H1 (cell line): ENCODE data around the gene RAB3GAP2. TPM values are rescaled to one million over a fixed set of nuclear protein-coding genes. Genes with fewer than 3 reads are reported as not detected.

Source experiments
- CTCF ChIA-PET: fragments of 300-600 bp; sonication (Branson Sonifier 250); formaldehyde crosslinking; loops from one replicate; lab custom pipeline; 2021; ENCODE audit not compliant: partially characterized antibody; lab: Charles Lee
- POLR2A ChIA-PET: fragments of 300-600 bp; sonication (Branson Sonifier 250); formaldehyde crosslinking; loops from one replicate; lab custom pipeline; 2021; ENCODE audit warnings: inconsistent platforms; ENCODE audit not compliant: partially characterized antibody; lab: Charles Lee
- DNase-seq, 2 experiments: peaks; one replicate each; pipeline versions ENCODE4 v3.0.0 to v3.0.0-alpha.2; 2010 to 2022; ENCODE audit warnings: low spot score in 2 of 2, low read depth in 1 of 2, mixed read lengths in 1 of 2
- FAIRE-seq: peaks from 2 replicates; lab custom pipeline; 2011; peaks lifted over from hg19 to GRCh38; lab: Jason Lieb, UNC
- H2AFZ ChIP-seq: 2 replicates; pipeline ENCODE4 v1.8.1; 2012; ENCODE audit warnings: low read length, inconsistent platforms
- H2AK5ac ChIP-seq: 2 replicates; pipeline ENCODE4 v1.6.1; 2013; ENCODE audit warnings: low read depth, low read length
- H2BK120ac ChIP-seq: replicated peaks from 2 replicates; pipeline ENCODE3; 2013; ENCODE audit warnings: low read depth, low read length, inconsistent platforms
- H2BK12ac ChIP-seq: 2 replicates; pipeline ENCODE4 v1.6.1; 2013; ENCODE audit warnings: low read depth, low read length
- H2BK15ac ChIP-seq: 2 replicates; pipeline ENCODE4 v1.6.1; 2013; ENCODE audit warnings: low read length
- H2BK20ac ChIP-seq: 2 replicates; pipeline ENCODE4 v1.6.1; 2013; ENCODE audit warnings: low read length
- H2BK5ac ChIP-seq: 2 replicates; pipeline ENCODE4 v1.6.1; 2013; ENCODE audit warnings: low read depth, low read length
- H3K14ac ChIP-seq: 2 replicates; pipeline ENCODE4 v1.6.1; 2013; ENCODE audit warnings: inconsistent platforms; ENCODE audit not compliant: insufficient read length
- H3K18ac ChIP-seq: 2 replicates; pipeline ENCODE4 v1.6.1; 2013; ENCODE audit warnings: low read length; ENCODE audit errors: extremely low read depth
- H3K23ac ChIP-seq: 2 replicates; pipeline ENCODE4 v1.6.1; 2013; ENCODE audit warnings: inconsistent platforms; ENCODE audit not compliant: insufficient read length
- H3K23me2 ChIP-seq: 2 replicates; pipeline ENCODE4 v1.6.1; 2013; ENCODE audit warnings: low read depth, low read length
- H3K27ac ChIP-seq: 2 replicates; pipeline ENCODE4 v1.6.1; 2011; ENCODE audit warnings: low read depth, low read length, inconsistent platforms
- H3K27me3 ChIP-seq, 4 experiments: replicated peaks in 1 of 4; 1 replicate in 1 of 4; 2 replicates in 3 of 4; pipeline versions ENCODE4 v1.6.1 to v1.8.1; 2011 to 2013; ENCODE audit warnings: low read length in 3 of 4, mild to moderate bottlenecking in 3 of 4, inconsistent platforms in 2 of 4, mixed read lengths in 2 of 4, moderate library complexity in 1 of 4; ENCODE audit not compliant: control insufficient read depth in 3 of 4, insufficient read depth in 3 of 4; ENCODE audit errors: extremely low read depth in 1 of 4
- H3K36me3 ChIP-seq, 4 experiments: 2 replicates each; pipeline versions ENCODE4 v1.6.1 to v1.8.1; 2011 to 2013; ENCODE audit warnings: mild to moderate bottlenecking in 4 of 4, low read length in 3 of 4, moderate library complexity in 2 of 4, control low read depth in 1 of 4, inconsistent platforms in 1 of 4; ENCODE audit not compliant: insufficient read depth in 4 of 4, control insufficient read depth in 2 of 4
- H3K4ac ChIP-seq: replicated peaks from 2 replicates; pipeline ENCODE3; 2013; ENCODE audit warnings: low read length, low read depth, mixed read lengths, inconsistent platforms; ENCODE audit not compliant: insufficient read length
- H3K4me1 ChIP-seq, 4 experiments: replicated peaks in 1 of 4; 1 replicate in 1 of 4; 2 replicates in 3 of 4; pipeline versions ENCODE4 v1.6.1 to v1.8.1; 2011 to 2013; ENCODE audit warnings: low read length in 3 of 4, inconsistent platforms in 2 of 4, mixed read lengths in 1 of 4; ENCODE audit not compliant: insufficient read depth in 4 of 4, control insufficient read depth in 3 of 4
- H3K4me2 ChIP-seq, 2 experiments: 2 replicates each; pipeline versions ENCODE4 v1.6.1 to v1.8.1; 2011 to 2013; ENCODE audit warnings: low read depth in 2 of 2, low read length in 2 of 2, control low read depth in 1 of 2, inconsistent platforms in 1 of 2, mild to moderate bottlenecking in 1 of 2; ENCODE audit not compliant: insufficient read depth in 1 of 2
- H3K4me3 ChIP-seq, 4 experiments: fragments of 200-600, 300-600 bp in 1 of 4; sonication (generic), shearing (Covaris generic), sonication (Bioruptor Twin) in 1 of 4; 2 replicates each; pipeline versions ENCODE4 v1.5.1 to v1.8.1; 2011 to 2016; ENCODE audit warnings: low read length in 4 of 4, low read depth in 3 of 4, control low read depth in 2 of 4, inconsistent platforms in 2 of 4, mild to moderate bottlenecking in 2 of 4, mixed read lengths in 1 of 4, moderate library complexity in 1 of 4; ENCODE audit not compliant: insufficient read depth in 2 of 4; ENCODE audit errors: extremely low read depth in 1 of 4
- H3K56ac ChIP-seq: replicated peaks from 2 replicates; pipeline ENCODE3; 2013; ENCODE audit warnings: low read depth, mild to moderate bottlenecking, mixed read lengths, low read length, inconsistent platforms; ENCODE audit not compliant: insufficient read length
- H3K79me1 ChIP-seq: 2 replicates; pipeline ENCODE4 v1.6.1; 2013; ENCODE audit warnings: low read depth, low read length, control low read depth
- H3K79me2 ChIP-seq, 2 experiments: 2 replicates each; pipeline versions ENCODE4 v1.6.1 to v1.8.1; 2012 to 2013; ENCODE audit warnings: low read length in 2 of 2, mild to moderate bottlenecking in 2 of 2, inconsistent platforms in 1 of 2; ENCODE audit not compliant: insufficient read depth in 2 of 2, control insufficient read depth in 1 of 2
- H3K9ac ChIP-seq, 4 experiments: replicated peaks in 1 of 4; 1 replicate in 1 of 4; 2 replicates in 3 of 4; pipeline versions ENCODE4 v1.6.1 to v1.8.1; 2011 to 2013; ENCODE audit warnings: low read depth in 3 of 4, low read length in 3 of 4, control low read depth in 2 of 4, mild to moderate bottlenecking in 2 of 4, moderate library complexity in 2 of 4, inconsistent platforms in 1 of 4; ENCODE audit errors: extremely low read depth in 1 of 4
- H3K9me3 ChIP-seq, 2 experiments: 2 replicates each; pipeline versions ENCODE4 v1.6.1 to v1.8.1; 2012 to 2013; ENCODE audit warnings: mild to moderate bottlenecking in 2 of 2, moderate library complexity in 2 of 2, control low read depth in 1 of 2, inconsistent platforms in 1 of 2, low read depth in 1 of 2, low read length in 1 of 2, mixed read lengths in 1 of 2; ENCODE audit not compliant: insufficient read depth in 2 of 2
- H4K20me1 ChIP-seq, 2 experiments: replicated peaks in 1 of 2; 2 replicates each; pipeline versions ENCODE3 to v1.8.1; 2011 to 2013; ENCODE audit warnings: inconsistent platforms in 2 of 2, low read length in 2 of 2, mild to moderate bottlenecking in 1 of 2; ENCODE audit not compliant: insufficient read depth in 2 of 2, control insufficient read depth in 1 of 2
- H4K5ac ChIP-seq: 2 replicates; pipeline ENCODE4 v1.6.1; 2013; ENCODE audit warnings: low read length, low read depth, mixed read lengths, inconsistent platforms; ENCODE audit not compliant: insufficient read length
- H4K8ac ChIP-seq: 2 replicates; pipeline ENCODE4 v1.8.0; 2013; ENCODE audit warnings: mild to moderate bottlenecking, moderate library complexity, low read length, inconsistent platforms; ENCODE audit not compliant: insufficient read depth; ENCODE audit errors: extremely low read depth
- H4K91ac ChIP-seq: replicated peaks from 2 replicates; pipeline ENCODE3; 2013; ENCODE audit warnings: low read length, mixed read lengths, inconsistent platforms; ENCODE audit not compliant: insufficient read length
- BCL11A ChIP-seq, 2 experiments: IDR thresholded peaks; one replicate each; pipeline ENCODE4 v1.6.1; 2011; ENCODE audit warnings: low read depth in 2 of 2, low read length in 2 of 2, mild to moderate bottlenecking in 2 of 2
- BRCA1 ChIP-seq: IDR thresholded peaks from 2 replicates; pipeline ENCODE4 v1.6.1; 2012; ENCODE audit warnings: low read depth, low read length, improper control_type of control experiment
- CBX5 ChIP-seq: fragments of 300-800, 300-1000 bp; sonication (generic); IDR thresholded peaks from 2 replicates; pipeline ENCODE4 v1.7.1; 2016; ENCODE audit warnings: antibody characterized with exemption, low read length, low read depth
- FOSL1 ChIP-seq: IDR thresholded peaks from 2 replicates; pipeline ENCODE4 v1.6.1; 2011; ENCODE audit warnings: mild to moderate bottlenecking, low read depth, low read length, moderate library complexity; ENCODE audit not compliant: insufficient read depth
- POU5F1 ChIP-seq: IDR thresholded peaks from 2 replicates; pipeline ENCODE4 v1.6.1; 2011; ENCODE audit warnings: low read depth, mild to moderate bottlenecking, low read length, moderate library complexity
- RBBP5 ChIP-seq: IDR thresholded peaks from 2 replicates; pipeline ENCODE4 v1.7.1; 2012; ENCODE audit warnings: low read depth, mild to moderate bottlenecking, inconsistent platforms, low read length, moderate library complexity, borderline replicate concordance
- RFX5 ChIP-seq: IDR thresholded peaks from 2 replicates; pipeline ENCODE4 v1.6.1; 2011; ENCODE audit warnings: low read depth, low read length, improper control_type of control experiment, borderline replicate concordance
- RXRA ChIP-seq: IDR thresholded peaks from 2 replicates; pipeline ENCODE4 v1.6.1; 2011; ENCODE audit warnings: low read depth, mild to moderate bottlenecking, low read length, moderate library complexity; ENCODE audit not compliant: insufficient read depth
- SAP30 ChIP-seq: fragments of 300-600 bp; sonication (generic); IDR thresholded peaks from 2 replicates; pipeline ENCODE4 v1.7.1; 2012; ENCODE audit warnings: low read length, moderate library complexity, mild to moderate bottlenecking, inconsistent platforms; ENCODE audit not compliant: insufficient read depth, insufficient replicate concordance
- TBP ChIP-seq: IDR thresholded peaks from 2 replicates; pipeline ENCODE4 v1.6.1; 2011; ENCODE audit warnings: low read depth, low read length, improper control_type of control experiment
- TCF12 ChIP-seq: IDR thresholded peaks from 2 replicates; pipeline ENCODE4 v1.6.1; 2011; ENCODE audit warnings: low read depth, mild to moderate bottlenecking, low read length
- TEAD4 ChIP-seq: IDR thresholded peaks from 2 replicates; pipeline ENCODE4 v1.6.1; 2012; ENCODE audit warnings: low read depth, low read length, inconsistent platforms, mixed read lengths
- polyA plus RNA-seq, 7 experiments: library from polyadenylated mRNA; depleted of rRNA in 3 of 7; stranded (reverse) in 5 of 7; unstranded in 2 of 7; fragments of >200 nt in 5 of 7; fragments of 200-250 nt in 2 of 7; gene quantifications; 1 replicate in 5 of 7; 2 replicates in 1 of 7; 4 replicates in 1 of 7; pipeline versions ENCODE4 v1.2.1 to v1.2.3, GENCODE V29; 2011 to 2013; ENCODE audit warnings: missing spikeins in 2 of 7, mixed read lengths in 2 of 7
- total RNA-seq: library from RNA; stranded (reverse); fragmentation: NEBNext Ultra II Directional; extraction: Animal tissue kit (Norgen Biotek cat#: 25700); gene quantifications from 2 replicates; pipeline ENCODE4 v1.2.1, GENCODE V29; 2021
- TF ChIP-seq, protein P1 (sequence below): IDR thresholded peaks from 2 replicates; pipeline ENCODE4 v1.6.1; 2012; ENCODE audit warnings: low read length, inconsistent platforms
- TF ChIP-seq, protein P2 (sequence below): IDR thresholded peaks from 2 replicates; pipeline ENCODE4 v1.6.1; 2012; ENCODE audit warnings: inconsistent platforms

Gene RAB3GAP2
- total and polyA plus RNA-seq, 2 of the 8 experiments (the other 6 are each of a cell fraction or from before 2014, with no cell fraction given) = 19.7 to 52.7 TPM

- POLR2A ChIA-PET = interaction anchor here (0.6 to 1.6 kb wide), 5 partner anchors 18 to 53 kb away, joined by 3 to 5 read pairs (median 4); partner anchors contain the start of gene RAB3GAP2
- TF ChIP-seq RFX5 = no peak
- no peak for TF ChIP-seq CBX5
- no peak for TF ChIP-seq RBBP5
- TF ChIP-seq RXRA = no peak
- no peak for TF ChIP-seq POU5F1
- no peak for TF ChIP-seq TCF12
- no peak for TF ChIP-seq BCL11A (IDR thresholded peaks at IDR 0.05; ENCODE audit: low read depth in 2 of 2, low read length in 2 of 2)
- TF ChIP-seq SAP30 = no peak
- no peak for TF ChIP-seq FOSL1
- TF ChIP-seq, protein P1, sequence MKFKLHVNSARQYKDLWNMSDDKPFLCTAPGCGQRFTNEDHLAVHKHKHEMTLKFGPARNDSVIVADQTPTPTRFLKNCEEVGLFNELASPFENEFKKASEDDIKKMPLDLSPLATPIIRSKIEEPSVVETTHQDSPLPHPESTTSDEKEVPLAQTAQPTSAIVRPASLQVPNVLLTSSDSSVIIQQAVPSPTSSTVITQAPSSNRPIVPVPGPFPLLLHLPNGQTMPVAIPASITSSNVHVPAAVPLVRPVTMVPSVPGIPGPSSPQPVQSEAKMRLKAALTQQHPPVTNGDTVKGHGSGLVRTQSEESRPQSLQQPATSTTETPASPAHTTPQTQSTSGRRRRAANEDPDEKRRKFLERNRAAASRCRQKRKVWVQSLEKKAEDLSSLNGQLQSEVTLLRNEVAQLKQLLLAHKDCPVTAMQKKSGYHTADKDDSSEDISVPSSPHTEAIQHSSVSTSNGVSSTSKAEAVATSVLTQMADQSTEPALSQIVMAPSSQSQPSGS = no peak
- no peak for TF ChIP-seq TBP
- TF ChIP-seq TEAD4 = no peak
- no peak for TF ChIP-seq BRCA1
- TF ChIP-seq, protein P2, sequence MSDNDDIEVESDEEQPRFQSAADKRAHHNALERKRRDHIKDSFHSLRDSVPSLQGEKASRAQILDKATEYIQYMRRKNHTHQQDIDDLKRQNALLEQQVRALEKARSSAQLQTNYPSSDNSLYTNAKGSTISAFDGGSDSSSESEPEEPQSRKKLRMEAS = no peak
Measured at GRCh38 chr1:220219136-220219442, 53.2 kb downstream of the RAB3GAP2 start.

More at GRCh38 chr1:220219136-220219442, 53.2 kb downstream of the RAB3GAP2 start:
- Histone ChIP-seq H3K23ac (no peak overlapping the region), H3K4me1 (no peaks in the 10 kb centered on the region; a peak in 1 of 7 replicates), H3K14ac (no peak overlapping the region), H3K9me3 (no peaks in the 10 kb centered on the region), H3K79me2 (peaks cover 0 to 64% of the 10 kb centered on the region in 2 experiments; a peak in 2 of 4 replicates), H2BK120ac (no peak overlapping the region), H3K56ac (no peak overlapping the region), H3K18ac (no peak overlapping the region), H4K8ac (no peak overlapping the region), H2AFZ (no peak overlapping the region), H3K4ac (no peak overlapping the region), H3K36me3 (no peaks in the 10 kb centered on the region), H3K9ac (no peak overlapping the region), H3K79me1 (no peaks in the 10 kb centered on the region), H2BK15ac (no peak overlapping the region), H3K23me2 (no peaks in the 10 kb centered on the region), H4K91ac (no peak overlapping the region), H3K4me2 (no peak overlapping the region), H2BK12ac (no peak overlapping the region), H4K20me1 (no peaks in the 10 kb centered on the region), H4K5ac (no peak overlapping the region), H3K4me3 (no peak overlapping the region), H3K27ac (no peak overlapping the region), H2AK5ac (no peak overlapping the region), H2BK20ac (no peak overlapping the region), H3K27me3 (no peaks in the 10 kb centered on the region), H2BK5ac (no peak overlapping the region)
- CTCF ChIA-PET = interaction anchor here (0.5 to 7.0 kb wide), 37 partner anchors 9 to 1689 kb away, joined by 3 to 83 read pairs (median 4); partner anchors contain the start of genes MTARC1 and RAB3GAP2
- FAIRE-seq = no peak
- DNase-seq = no peak
